Tibial artery (tissue), 4 donors: ENCODE measurements around the gene GIPR.
A peak's percentile ranks its signal among the peaks of the same experiment; 100 is the strongest.

ENCODE experiments used
- DNase-seq, 2 donors: peaks; one replicate each; pipeline ENCODE4 v3.0.0-alpha.2; 2019
- H3K27ac ChIP-seq, 2 donors: fragments of 200-600 bp; sonication (generic) in 1 of 2; 1 replicate in 1 of 2; 2 replicates in 1 of 2; pipeline ENCODE4 v1.5.1; 2018 to 2019; ENCODE audit warnings: mild to moderate bottlenecking in 1 of 2
- H3K27me3 ChIP-seq, 2 donors: fragments of 200-600 bp; sonication (generic) in 1 of 2; one replicate each; pipeline versions ENCODE4 v1.5.1 to v1.6.0; 2016 to 2019
- H3K36me3 ChIP-seq, 3 donors: fragments of 200-600 bp; sonication (generic) in 2 of 3; one replicate each; pipeline ENCODE4 v1.5.1; 2016 to 2019; ENCODE audit warnings: mild to moderate bottlenecking in 2 of 3
- H3K4me1 ChIP-seq, 4 donors: fragments of 200-600 bp; sonication (generic) in 2 of 4; 1 replicate in 3 of 4; 2 replicates in 1 of 4; pipeline ENCODE4 v1.5.1; 2016 to 2019
- H3K4me3 ChIP-seq, 2 donors: fragments of 200-600 bp; sonication (generic) in 1 of 2; 1 replicate in 1 of 2; 2 replicates in 1 of 2; pipeline ENCODE4 v1.5.1; 2018 to 2019; ENCODE audit warnings: mild to moderate bottlenecking in 2 of 2
- H3K9me3 ChIP-seq, 3 donors: fragments of 200-600 bp; sonication (generic) in 1 of 3; one replicate each; pipeline ENCODE4 v1.5.1; 2016 to 2019
- intact Hi-C: fragments of 100-400 bp; cut with DNase I; formaldehyde crosslinking; loops from one replicate; pipeline ENCODE4 v1.15.0; 2023; ENCODE audit warnings: low total_unique reads
- TF ChIP-seq, protein P1 (sequence below), 2 experiments: fragments of 200-600 bp in 1 of 2; fragments of 450-650 bp in 1 of 2; IDR thresholded peaks; one replicate each; pipeline ENCODE4 v1.5.1; 2017 to 2019; ENCODE audit warnings: antibody characterized with exemption in 2 of 2, mild to moderate bottlenecking in 1 of 2, moderate library complexity in 1 of 2

The GIPR gene

DNA sequence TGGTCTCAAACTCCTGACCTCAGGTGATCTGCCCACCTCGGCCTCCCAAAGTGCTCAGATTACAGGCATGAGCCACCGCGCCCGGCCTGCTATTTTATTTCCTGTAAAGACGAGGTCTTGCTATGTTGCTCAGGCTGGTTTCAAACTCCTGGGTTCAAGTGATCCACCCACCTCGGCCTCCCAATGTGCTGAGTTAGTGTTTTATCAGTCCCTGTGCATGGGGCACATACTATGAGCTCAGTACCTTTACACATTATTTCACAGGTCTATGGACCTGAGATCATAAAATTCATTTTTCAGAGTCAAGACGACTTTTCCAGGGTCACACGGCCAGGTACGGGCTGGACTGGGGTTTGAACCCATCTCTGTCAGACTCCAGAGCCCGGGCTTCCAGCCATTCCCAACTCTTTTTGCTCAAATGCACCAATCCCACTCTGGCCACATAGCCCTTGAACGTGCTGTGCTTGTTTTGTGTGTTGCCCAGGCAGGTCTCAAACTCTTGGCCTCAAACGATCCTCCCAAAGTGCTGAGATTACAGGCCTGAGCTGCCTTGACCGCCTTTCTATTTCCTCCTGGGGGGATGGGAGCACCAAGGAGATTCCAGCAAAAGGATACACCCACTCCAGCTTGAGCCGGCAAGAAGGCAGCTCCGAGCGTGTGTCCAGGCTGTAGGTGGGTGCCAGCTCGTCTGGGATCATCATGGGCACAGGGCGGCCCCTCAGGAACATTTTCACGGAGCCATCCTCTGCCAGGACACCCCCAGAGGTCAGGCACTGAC lies 29.9 kb upstream of the GIPR start:
- no peak for DNase-seq
- no peaks in the 10 kb centered on the region for H3K27me3 ChIP-seq
- peaks cover 0 to 68% (median 40%) of the 10 kb centered on the region in 4 donors for H3K4me1 ChIP-seq
- TF ChIP-seq, protein P1, sequence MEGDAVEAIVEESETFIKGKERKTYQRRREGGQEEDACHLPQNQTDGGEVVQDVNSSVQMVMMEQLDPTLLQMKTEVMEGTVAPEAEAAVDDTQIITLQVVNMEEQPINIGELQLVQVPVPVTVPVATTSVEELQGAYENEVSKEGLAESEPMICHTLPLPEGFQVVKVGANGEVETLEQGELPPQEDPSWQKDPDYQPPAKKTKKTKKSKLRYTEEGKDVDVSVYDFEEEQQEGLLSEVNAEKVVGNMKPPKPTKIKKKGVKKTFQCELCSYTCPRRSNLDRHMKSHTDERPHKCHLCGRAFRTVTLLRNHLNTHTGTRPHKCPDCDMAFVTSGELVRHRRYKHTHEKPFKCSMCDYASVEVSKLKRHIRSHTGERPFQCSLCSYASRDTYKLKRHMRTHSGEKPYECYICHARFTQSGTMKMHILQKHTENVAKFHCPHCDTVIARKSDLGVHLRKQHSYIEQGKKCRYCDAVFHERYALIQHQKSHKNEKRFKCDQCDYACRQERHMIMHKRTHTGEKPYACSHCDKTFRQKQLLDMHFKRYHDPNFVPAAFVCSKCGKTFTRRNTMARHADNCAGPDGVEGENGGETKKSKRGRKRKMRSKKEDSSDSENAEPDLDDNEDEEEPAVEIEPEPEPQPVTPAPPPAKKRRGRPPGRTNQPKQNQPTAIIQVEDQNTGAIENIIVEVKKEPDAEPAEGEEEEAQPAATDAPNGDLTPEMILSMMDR (IDR thresholded peaks at IDR 0.05) = no peak
- H3K36me3 ChIP-seq = peaks cover 0 to 3% (median 0%) of the 10 kb centered on the region in 3 donors
- intact Hi-C loops = no loop called here
- no peaks in the 10 kb centered on the region for H3K9me3 ChIP-seq
- H3K4me3 ChIP-seq = peak overlapping the region; percentile 60 to 81
- peak overlapping the region; percentile 65 to 67 for H3K27ac ChIP-seq

DNA sequence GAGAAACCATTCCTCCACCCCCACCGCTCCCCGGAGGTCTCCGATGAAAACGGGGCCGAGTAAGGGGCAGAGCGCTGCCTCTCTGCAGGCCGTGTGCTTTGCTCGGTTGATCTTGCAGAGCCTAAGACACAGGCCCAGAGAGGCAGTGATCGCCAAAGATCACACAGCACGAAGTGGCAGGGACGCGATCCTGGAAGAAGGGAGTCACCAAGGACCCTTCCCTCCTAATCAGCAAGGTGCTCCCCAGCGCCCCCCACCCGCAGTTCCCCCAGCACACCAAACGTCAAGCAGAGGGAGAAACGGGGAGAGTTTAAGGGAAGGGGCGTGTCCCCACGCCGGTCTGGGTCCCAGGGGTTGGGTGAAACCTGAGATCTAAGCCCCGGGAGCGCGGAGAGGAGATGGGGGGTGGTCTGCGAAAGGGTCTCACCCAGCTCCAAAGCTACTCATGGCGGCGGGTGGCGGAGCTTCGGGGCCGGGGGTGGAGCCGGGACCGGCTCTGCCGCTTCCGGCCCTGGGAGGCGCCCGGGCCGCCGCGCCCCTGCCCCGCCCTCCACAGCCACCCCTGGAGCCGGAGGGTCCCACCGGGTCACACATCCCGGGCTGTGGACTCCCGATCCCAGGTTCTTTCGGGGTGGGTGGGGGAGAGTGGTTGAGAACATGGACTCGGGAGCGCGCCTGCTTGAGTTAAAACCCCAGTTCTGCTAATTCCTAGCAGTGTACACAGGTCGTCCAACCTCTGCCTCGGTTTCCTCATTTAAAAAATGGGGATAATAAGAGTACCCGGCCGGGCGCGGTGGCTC lies 28.9 kb upstream of the GIPR start, which contains the start of gene EML2:
Gene EML2 (minus strand): TSS at position 468 of the 800 bp plus-strand sequence. CDS start 21 bp downstream, at position 447.
- Histone ChIP-seq H3K4me1 (peaks cover 0 to 68% (median 43%) of the 10 kb centered on the region in 4 donors), H3K4me3 (peak within 1 kb of the TSS; percentile 60 to 81), H3K36me3 (peaks cover 0 to under 1% (median 0%) of the 10 kb centered on the region in 3 donors), H3K9me3 (no peaks in the 10 kb centered on the region), H3K27me3 (peaks cover 0 to 8% of the 10 kb centered on the region in 2 donors), H3K27ac (peak within 1 kb of the TSS; percentile 65 to 67)
- intact Hi-C loops = no loop called here
- TF ChIP-seq, protein P1 (IDR thresholded peaks at IDR 0.05) = no peak
- DNase-seq = peak; percentile 23 to 71

DNA sequence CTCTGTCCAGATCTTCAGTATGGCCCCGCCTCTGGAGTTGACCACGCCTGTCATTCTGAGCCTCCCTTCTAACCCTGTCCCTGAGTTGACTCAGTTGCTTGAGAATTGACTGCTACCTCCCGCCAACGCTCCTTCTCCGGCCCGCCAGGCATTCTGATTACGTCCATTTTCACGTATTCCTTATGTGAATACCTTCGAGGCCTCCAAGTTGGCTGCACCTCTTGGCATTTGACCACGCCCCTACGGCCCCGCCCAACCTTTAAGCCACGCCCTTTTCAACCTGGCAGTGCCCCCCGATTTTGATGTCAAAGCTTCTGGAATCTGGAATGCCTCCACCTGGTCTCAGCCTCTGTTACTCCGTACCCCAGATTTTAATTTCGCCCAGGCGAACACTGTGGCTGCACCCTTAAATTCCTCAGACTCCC lies 27.2 kb upstream of the GIPR start:
- Histone ChIP-seq H3K9me3 (no peaks in the 10 kb centered on the region), H3K27ac (peak overlapping the region; percentile 60 to 74), H3K4me1 (peaks cover 0 to 66% (median 42%) of the 10 kb centered on the region in 4 donors), H3K4me3 (peak overlapping the region in 1 of 2 donors; percentile 36), H3K36me3 (no peaks in the 10 kb centered on the region), H3K27me3 (peaks cover 0 to 25% of the 10 kb centered on the region in 2 donors)
- TF ChIP-seq, protein P1 (IDR thresholded peaks at IDR 0.05) = no peak
- intact Hi-C loops = no loop called here
- DNase-seq = no peak

DNA sequence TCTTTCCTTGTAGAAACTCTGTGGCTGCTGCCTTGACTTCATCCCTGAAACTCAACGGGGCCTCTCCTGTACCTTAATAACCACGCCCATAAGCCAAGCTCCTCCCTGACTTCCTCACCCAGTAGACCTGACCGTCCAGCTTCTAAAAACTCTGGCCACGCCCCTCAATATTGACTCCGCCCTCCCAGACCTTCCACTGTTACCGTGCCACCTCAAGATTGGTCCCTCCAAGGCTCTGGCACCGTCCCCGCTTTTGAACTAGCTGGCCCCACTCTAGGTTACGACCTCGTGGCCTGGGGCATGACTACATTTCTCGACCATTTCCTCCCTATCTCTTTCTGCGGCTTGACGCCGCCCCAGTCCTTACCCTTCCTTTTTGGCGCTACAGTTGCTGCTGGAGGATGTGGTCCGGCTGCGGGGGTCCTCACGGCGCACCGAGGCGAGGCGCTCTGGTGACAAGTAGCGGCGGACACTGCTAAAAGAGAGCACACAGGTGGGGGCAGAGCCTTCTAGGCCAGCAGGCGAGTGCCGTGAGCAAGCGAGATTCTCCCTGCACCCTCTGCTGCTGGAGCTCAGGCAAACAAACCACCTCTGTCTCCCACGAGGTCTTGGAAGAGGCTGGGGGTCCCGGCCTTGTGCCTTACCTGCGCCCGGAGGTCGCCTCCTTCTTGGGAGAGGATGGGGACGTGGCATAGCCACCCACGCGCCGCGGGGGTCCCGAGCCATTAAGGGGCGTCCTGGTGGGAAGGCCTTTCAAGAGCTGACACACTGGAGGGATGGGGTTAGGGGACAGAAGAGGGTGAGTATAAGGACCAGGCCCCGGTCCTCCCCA lies 26.5 kb upstream of the GIPR start:
- Histone ChIP-seq H3K4me3 (peak overlapping the region; percentile 36 to 47), H3K27ac (peak overlapping the region; percentile 60 to 74), H3K4me1 (peaks cover 0 to 65% (median 41%) of the 10 kb centered on the region in 4 donors), H3K27me3 (peaks cover 0 to 31% of the 10 kb centered on the region in 2 donors), H3K36me3 (no peaks in the 10 kb centered on the region), H3K9me3 (no peaks in the 10 kb centered on the region)
- TF ChIP-seq, protein P1 (IDR thresholded peaks at IDR 0.05) = no peak
- peak; percentile 69 to 87 for DNase-seq
- intact Hi-C loops = loop anchor here (2.0 kb wide), 2 partner anchors 35 to 119 kb away; no protein-coding TSS in a partner anchor
